OCI-LY7 (cell line): ENCODE results near the gene GADD45GIP1.

Source experiments
- CTCF ChIP-seq: fragments of 200-600 bp; sonication (generic); conservative IDR thresholded peaks from 2 replicates; pipeline ENCODE4 v1.5.1; 2014; ENCODE audit warnings: mild to moderate bottlenecking, antibody characterized with exemption, low read length, moderate library complexity, mixed read lengths
- EZH2phosphoT487 ChIP-seq: fragments of 200-600 bp; sonication (generic); IDR thresholded peaks from 2 replicates; pipeline ENCODE4 v1.6.1; 2018; ENCODE audit warnings: low read depth, borderline replicate concordance, mild to moderate bottlenecking, mixed run types, antibody characterized with exemption, low read length, moderate library complexity, mixed read lengths

- TF ChIP-seq CTCF, result 0 out of 2 replicates have a peak, but pooled peaks have one; percentile 19
- no peak for TF ChIP-seq EZH2phosphoT487
Measured at GRCh38 chr19:12937093-12937926, 19.7 kb downstream of the GADD45GIP1 start.
